Tibial nerve (tissue), 4 donors: Measurements from ENCODE around the gene MCC.

Experiments used
- EP300 ChIP-seq, 2 donors: sonication (generic); formaldehyde crosslinking; IDR thresholded peaks; one replicate each; pipeline ENCODE4 v1.6.1; 2017; ENCODE audit warnings: antibody characterized with exemption in 2 of 2, mild to moderate bottlenecking in 1 of 2
- POLR2A ChIP-seq, 2 donors: fragments of 450-650 bp; IDR thresholded peaks; one replicate each; pipeline ENCODE4 v1.6.1; 2017; ENCODE audit warnings: antibody characterized with exemption in 2 of 2, mild to moderate bottlenecking in 2 of 2, moderate library complexity in 2 of 2
- TF ChIP-seq, protein P1 (sequence below), 5 experiments: fragments of 200-600 bp in 3 of 5; fragments of 450-650 bp in 2 of 5; sonication (generic) in 3 of 5; IDR thresholded peaks; one replicate each; pipeline ENCODE4 v1.5.1; 2016 to 2019; ENCODE audit warnings: antibody characterized with exemption in 5 of 5, mild to moderate bottlenecking in 3 of 5, moderate library complexity in 2 of 5

DNA sequence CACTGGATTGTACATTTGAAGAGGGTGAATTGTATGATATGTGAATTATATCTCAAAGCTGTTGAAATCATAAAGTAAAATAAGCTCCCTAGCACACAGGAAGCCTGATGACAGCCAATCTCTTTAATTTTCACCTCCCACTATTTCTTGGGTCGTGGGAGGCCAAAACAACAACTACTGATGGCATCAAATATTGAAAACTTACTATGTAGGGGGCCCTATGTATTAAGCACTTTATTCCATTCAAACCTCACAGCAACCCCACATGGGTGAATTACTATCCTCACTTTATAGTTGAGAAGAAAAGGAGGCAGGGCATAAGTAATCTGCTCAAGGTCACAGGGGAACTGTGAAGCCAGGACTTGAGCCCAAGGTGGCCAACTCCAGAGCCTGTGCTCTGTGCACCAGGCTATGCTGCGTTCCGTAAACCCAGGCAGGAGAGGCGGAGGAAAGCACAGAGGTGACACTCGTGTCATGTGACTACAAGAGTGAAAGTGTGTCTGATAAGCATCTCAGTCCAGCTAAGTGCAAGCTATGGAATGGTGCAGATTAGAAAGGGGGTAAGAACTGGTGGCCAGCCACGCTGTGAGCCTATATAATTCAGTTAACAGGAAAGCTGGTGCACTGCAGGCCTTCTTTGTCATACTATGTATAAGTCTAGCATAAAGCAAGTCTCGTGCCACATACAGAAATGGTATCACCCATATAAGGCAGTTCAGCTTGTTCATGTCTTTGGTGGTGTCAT, 290.6 kb downstream of the MCC start:
- TF ChIP-seq, protein P1, sequence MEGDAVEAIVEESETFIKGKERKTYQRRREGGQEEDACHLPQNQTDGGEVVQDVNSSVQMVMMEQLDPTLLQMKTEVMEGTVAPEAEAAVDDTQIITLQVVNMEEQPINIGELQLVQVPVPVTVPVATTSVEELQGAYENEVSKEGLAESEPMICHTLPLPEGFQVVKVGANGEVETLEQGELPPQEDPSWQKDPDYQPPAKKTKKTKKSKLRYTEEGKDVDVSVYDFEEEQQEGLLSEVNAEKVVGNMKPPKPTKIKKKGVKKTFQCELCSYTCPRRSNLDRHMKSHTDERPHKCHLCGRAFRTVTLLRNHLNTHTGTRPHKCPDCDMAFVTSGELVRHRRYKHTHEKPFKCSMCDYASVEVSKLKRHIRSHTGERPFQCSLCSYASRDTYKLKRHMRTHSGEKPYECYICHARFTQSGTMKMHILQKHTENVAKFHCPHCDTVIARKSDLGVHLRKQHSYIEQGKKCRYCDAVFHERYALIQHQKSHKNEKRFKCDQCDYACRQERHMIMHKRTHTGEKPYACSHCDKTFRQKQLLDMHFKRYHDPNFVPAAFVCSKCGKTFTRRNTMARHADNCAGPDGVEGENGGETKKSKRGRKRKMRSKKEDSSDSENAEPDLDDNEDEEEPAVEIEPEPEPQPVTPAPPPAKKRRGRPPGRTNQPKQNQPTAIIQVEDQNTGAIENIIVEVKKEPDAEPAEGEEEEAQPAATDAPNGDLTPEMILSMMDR (IDR thresholded peaks at IDR 0.05) = no peak
- TF ChIP-seq POLR2A (IDR thresholded peaks at IDR 0.05) (no peak), EP300 (IDR thresholded peaks at IDR 0.05) (no peak)
